HG03565 (cell line): Measurements from ENCODE around the gene GAL3ST1.
"Not testable (repeated sequence)": the region's sequence is repeated elsewhere in the genome, so short reads cannot be mapped to it uniquely, and the experiment has no call there.

ENCODE experiments used
- ATAC-seq: cut with Tn5 transposase; IDR thresholded peaks from one replicate; pipeline ENCODE4 v1.9.1; 2021; ENCODE audit warnings: mild to moderate bottlenecking, moderate library complexity; ENCODE audit not compliant: unreplicated experiment

The GAL3ST1 gene, protein sequence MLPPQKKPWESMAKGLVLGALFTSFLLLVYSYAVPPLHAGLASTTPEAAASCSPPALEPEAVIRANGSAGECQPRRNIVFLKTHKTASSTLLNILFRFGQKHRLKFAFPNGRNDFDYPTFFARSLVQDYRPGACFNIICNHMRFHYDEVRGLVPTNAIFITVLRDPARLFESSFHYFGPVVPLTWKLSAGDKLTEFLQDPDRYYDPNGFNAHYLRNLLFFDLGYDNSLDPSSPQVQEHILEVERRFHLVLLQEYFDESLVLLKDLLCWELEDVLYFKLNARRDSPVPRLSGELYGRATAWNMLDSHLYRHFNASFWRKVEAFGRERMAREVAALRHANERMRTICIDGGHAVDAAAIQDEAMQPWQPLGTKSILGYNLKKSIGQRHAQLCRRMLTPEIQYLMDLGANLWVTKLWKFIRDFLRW

DNA sequence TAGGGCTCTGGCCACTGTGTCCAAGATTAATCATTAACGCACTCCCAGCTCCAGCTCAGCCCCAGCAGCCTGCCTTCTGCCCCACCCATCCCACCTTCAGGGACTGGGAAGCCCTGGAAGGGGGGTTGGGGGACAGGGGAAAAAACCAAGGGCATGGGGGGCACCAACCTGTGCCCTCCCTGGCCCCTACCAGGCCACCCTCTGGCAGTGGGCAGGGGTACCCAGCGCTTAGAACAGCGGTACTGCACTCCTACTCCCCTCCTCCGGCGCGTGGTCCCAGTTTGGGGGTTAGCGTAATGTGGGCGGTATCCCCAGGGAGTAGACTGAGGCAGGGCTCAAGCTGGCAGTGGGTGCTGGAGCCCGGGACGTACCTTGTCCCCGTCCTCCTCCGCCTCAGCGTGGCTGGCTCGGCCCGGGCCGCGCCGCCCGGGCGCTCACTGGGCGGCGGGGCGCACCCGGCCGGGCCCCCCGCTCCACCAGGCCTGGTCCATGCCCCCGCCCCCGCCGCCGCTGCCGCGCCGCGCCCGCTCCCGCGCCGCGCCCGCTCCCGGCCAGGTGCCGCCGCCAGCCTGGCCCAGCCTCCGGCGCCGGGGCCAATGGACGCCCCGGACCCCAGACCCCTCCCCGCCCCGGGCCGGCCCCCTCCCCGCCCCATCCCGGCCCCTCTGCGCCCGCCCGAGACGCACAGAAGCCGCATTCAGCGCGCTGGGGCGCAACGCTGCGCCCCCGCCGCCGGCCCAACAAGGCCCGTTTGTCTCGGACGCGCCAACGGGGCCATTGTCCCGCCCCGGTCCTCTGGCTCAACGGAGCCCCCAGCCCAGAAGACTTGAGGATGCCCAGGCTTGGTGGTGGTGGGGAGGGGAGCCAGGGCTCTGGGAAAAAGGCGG, at the start of gene GAL3ST1:
Gene GAL3ST1, minus strand, starts transcription at position 571 of the 887 bp plus-strand sequence. CDS start 17,273 bp downstream, outside the sequence.
- ATAC-seq, result no peak

DNA sequence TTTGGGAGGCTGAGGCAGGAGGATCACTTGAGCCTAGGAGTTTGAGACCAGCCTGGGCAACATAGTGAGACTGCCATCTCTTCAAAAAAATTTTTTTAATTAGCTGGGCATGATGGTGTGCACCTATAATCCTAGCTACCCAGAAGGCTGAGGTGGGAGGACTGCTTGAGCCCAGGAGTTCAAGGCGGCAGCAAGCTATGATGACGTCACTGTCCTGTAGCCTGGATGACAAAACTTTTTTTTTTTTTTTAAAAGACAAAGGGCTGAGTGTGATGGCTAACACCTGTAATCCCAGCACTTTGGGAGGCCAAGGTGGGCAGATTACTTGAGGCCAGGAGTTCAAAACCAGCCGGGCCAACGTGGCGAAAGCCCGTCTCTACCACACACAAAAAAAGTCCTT, 45.4 kb upstream of the GAL3ST1 start:
- ATAC-seq, result not testable (repeated sequence)

DNA sequence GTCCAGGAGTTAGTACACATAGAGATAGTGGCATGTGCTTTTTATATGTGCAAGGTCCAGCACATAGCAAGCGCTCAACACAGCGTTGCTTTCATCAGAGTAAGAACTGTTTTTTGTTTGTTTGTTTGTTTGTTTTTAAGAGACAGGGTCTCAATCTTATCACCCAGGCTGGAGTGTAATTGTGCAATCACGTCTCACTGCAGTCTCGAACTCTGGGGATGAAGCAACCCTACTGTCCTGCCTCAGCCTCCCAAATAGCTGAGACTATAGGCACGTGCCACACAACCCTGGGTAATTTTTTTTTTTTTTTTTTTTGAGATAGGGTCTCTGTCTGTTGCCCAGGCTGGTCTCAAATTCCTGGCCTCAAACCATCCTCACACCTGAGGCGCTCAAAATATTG, 43.4 kb upstream of the GAL3ST1 start:
- ATAC-seq, result no peak

DNA sequence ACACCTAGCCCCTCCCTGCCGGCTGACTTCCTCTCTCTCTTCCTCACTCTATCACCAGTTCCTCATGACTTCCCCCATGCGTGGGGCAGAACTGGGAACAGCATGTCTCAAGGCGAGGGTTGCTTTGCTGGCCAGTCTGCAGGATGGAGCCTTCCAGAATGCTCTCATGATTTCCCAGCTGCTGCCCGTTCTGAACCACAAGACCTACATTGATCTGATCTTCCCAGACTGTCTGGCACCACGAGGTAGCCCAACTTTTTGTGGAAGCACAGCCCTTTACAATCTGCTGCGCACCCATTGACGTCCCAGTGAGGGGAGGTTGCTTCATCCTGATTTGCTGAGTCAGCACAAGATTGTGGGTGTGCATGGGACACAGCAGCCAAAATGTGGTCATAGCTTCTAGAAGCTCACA, 41.1 kb upstream of the GAL3ST1 start:
- no peak for ATAC-seq

DNA sequence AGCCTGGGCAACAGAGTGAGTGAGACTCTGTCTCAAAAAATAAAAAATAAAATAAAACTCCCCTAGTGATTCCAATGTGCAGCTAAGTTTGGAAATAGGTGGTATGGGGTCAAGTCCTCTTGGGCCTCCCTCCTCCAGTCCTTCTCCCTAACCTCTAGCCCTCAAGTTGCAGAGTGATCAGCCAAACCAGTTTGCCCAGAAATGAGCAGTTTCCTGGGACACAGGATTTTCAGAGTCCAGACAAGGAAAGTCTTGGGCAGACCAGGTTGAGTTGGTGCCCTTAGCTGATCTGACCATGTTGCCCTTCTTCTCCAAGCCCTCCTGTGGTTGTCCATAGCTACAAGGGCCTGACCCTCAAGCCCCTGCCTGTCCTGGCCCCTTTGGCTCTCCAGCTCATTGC, 40.4 kb upstream of the GAL3ST1 start:
- ATAC-seq, result no peak

DNA sequence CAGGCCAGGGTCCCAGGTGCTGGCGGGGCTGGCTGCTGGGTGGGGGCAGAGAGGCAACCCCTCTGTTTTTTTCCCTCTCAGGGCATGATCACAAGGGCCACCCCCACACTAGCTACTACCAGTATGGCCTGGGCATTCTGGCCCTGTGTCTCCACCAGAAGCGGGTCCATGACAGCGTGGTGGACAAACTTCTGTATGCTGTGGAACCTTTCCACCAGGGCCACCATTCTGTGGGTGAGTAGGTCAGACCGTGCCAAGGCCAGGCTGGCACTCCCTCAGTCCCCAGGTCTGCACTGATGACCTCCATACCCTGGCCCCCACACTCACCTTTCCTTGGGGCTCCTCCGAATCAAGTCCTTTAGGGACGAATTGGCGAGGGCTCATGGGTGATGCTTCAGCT, 39.8 kb upstream of the GAL3ST1 start:
- ATAC-seq, result no peak

DNA sequence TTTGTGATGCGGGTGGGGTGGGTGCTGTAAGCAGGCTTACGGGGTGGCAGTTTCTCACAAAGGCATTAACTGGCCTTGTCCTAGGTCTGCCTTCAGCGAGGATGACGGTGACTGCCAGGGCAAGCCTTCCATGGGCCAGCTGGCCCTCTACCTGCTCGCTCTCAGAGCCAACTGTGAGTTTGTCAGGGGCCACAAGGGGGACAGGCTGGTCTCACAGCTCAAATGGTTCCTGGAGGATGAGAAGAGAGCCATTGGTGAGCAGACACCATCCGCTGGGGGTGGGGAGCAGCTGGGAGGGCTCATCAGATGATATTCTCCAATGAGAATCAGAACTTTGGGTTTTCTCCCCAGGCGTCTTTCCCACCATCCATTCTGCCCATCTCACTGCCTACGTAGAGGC, 38.3 kb upstream of the GAL3ST1 start:
- ATAC-seq, result no peak

DNA sequence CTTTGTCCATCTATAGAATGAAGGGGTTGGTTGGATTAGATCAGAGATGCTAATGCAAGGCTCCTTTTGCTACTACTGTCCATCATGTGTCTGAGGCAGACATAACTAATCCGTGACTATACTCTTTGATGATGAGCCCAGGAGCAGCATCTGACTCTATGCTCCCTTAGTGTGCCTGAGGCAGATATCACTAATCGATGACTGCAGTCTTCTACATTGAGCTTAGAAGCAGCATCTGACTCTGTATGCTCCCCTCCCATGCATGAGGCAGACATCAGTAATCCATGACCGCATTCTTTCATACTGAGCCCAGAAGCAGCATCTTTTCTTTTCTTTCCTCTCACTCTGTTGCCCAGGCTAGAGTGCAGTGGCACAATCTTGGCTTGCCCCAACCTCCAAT, 36.7 kb upstream of the GAL3ST1 start:
- ATAC-seq, result no peak

DNA sequence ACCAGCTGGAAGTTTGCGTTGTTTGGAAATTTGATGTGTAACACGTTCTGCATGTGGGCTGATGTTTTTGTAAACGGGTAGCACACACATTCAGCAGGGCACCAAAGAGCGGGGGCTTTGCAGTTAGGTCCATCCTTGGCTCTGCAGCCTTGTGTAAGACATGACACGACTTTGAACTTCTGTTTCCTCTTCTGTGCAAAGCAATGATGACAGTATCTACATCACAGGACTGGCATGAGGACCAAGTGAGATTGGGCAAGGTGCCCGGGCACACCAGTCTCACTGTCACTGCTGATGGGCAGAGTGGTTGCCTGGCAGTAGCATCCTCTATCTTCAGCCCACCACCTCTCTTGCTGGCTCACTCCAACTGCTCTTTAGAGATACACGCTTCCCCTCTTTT, 35.8 kb upstream of the GAL3ST1 start:
- no peak for ATAC-seq

DNA sequence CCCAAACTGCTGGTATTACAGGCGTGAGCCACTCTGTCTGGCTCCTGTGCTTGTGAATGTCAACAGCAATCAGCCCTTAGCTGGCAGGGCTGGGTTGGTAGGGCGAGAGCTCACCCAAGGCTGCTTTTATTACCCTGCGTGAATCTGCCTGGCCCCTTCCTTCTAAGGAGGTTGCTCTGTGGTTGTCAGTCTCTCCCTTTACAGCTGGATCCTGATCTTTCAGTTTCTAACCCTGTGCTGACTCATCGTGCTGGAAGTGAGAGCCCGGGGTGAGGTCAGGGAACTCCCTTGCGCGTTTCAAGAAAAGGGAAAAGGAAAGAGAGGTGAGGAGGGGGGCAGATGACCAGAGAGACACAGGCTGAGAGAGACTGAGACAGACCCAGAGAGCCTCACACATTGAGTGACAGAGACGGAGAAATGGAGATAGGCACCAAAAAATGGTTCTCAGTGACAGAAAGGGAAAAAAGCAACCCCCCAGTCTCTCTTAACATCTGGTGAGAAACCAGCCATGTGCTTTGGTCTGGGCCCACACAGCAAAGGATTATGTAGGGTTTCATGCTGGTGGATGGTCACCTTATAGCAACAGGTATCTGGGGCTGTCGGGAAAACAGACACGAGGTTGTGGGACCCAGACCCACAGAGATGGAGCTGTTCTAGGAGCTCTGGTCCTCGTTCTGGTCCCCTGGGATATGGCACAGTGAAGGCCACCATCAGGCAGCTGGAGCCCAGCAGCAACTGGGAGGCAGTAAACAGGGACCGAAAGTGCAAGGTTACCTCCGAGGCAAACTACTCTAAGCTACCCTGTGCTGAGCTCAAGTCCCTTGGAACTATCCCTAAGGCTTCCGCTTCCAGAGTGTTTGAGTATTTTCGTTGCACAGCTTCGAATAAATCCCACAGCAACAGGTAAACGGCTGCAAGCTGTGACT, 35.1 kb upstream of the GAL3ST1 start:
- no peak for ATAC-seq

DNA sequence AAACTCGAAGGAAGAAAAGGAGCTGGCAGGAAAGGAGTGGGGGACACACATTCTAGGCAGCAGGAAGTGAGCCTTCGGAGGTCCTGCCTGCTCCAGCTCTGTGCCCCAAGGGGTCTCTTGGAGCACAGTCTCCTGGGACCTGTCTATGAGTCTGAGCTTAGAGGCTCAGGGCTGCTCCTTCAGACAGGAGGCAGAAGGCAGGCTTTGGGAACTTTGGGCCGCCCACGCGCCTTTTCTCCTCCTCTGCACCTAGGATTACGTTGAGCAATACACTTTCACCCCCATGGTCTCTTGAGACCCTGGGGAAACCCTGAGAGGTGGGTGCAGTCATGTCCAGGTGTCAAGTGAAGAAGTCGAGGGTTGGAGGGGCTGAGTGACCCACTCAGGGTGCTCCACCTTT, 33.5 kb upstream of the GAL3ST1 start:
- no peak for ATAC-seq

DNA sequence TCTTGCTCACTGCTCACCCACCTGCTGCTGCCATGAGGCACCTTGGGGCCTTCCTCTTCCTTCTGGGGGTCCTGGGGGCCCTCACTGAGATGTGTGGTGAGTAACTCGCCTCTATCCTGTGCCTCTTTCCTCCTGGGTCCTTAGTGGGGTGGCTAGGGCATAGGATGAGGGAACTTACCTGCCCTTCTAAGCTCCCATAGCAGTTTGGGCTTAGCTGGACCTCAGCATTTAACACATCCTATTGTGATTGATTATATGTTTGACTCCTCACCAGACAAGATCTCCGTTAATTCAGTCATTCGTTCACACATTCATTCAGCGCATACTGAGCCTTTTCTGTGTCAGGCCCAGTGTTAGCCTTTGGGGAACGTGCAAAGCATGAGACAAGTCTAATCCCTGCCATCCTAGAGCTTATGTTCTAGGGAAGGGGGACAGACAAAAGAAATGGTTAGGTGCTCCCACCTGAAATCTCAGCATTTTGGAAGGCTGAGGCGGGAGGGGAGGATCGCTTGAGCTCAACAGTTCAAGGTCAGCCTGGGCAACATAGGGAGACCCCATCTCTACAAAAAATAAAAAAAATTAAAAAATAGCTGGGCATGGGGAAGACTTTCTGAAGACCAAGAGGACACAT, 33.0 kb upstream of the GAL3ST1 start:
- ATAC-seq, result no peak

DNA sequence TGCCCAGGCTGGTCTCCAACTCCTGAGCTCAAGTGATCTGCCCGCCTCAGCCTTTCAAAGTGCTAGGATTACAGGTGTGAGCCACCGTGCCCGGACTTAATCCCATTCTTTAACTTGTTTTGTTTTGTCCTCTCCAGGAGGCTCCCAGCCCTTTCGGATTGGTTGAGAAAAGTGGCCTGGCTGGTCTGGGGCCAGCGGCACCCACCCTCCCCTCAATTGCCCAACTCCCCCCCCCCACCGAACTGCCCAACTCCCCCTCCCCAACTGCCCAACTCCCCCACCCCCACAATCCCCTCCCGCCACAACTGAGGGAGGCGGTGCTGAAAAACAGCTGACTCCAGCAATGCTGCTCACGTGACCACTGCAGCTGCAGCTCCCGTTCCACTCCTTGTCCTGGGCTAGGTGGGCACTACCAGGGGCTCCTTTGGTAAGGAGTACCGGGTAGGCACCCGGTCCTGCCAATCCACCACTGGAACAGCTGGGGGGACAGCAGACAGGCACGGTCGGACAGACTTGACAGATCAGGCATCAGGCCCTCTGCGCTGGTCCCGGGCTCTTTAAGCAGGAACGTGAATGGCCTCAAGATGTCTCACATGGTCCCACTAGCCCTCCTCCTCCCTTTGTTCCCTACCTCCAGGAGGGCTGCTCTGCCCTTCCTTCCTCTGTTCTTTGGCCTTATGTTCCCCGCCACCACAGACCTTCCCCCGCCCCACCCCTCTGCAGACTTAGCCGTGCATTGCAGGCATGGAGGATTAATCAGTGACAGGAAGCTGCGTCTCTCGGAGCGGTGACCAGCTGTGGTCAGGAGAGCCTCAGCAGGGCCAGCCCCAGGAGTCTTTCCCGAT, 32.2 kb upstream of the GAL3ST1 start, which contains the start of gene TCN2:
Gene TCN2, plus strand, starts transcription at position 720 of the 845 bp plus-strand sequence. CDS start 158 bp downstream, outside the sequence.
- no peak for ATAC-seq

DNA sequence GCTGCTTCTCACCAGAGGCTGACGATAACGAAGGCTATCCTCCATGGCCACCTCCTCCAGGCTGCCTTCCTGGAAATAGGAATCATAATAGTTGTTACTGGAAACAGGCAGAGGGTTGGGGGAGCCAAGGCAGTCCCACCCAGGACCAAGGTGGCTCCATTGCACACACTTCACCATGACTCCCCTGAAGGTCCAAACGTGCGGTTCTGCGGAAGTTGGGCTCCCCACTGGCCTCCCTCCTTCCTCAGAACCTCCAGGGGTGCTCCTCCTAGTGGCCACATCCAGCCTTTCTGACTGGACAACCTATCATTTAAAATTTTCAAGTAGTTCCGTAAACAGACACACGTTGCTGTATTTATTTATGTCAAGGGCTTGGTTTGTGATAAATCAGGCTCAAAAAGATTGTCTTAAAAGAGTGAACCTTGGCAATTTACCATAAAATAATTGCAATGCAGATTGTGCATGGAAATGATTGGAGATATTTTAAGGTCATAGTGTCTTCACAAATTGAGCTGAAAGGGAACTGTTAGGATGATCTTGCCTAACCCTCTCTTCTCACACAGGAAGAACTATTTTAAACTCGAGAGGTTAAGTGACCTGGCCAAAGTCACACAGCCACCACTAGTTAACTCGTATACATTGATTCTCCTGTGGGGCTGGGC, 31.1 kb upstream of the GAL3ST1 start:
- ATAC-seq, result no peak

DNA sequence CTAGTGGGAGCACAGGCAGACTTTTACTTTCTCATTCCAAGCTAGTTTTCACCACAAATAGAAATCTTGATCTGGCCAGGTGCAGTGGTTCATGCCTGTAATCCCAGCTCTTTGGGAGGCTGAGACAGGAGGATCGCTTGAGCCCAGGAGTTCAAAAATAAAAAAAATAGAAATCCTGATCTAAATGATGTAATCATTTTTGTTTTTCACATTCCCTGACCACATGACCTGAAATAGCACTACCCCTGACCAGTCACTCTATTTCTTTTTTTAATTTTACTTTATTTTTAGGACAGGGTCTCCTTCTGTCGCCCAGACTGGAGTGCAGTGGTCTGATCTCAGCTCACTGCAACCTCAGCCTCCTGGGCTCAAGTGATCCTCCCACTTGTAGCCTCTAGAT, 30.3 kb upstream of the GAL3ST1 start:
- no peak for ATAC-seq

DNA sequence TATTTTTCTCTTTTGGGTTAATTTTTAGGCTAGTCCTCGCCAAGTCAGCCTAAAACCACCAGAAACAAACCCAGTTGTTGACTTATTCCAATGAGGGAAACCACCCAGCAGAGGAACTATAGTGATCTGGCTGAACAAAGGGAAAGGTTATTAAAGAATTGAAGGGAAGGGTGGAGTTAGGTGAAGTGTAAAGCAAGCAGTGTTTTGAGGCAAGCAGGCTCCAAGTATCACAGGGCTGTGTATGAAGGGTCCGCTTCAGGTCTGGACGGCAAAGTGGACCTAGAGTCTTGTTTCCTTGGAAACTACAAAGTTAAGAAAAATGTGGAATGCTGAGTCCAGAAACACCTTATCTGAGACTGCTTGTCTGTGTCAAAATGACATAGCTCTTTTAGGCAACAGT, 29.3 kb upstream of the GAL3ST1 start:
- ATAC-seq, result no peak

DNA sequence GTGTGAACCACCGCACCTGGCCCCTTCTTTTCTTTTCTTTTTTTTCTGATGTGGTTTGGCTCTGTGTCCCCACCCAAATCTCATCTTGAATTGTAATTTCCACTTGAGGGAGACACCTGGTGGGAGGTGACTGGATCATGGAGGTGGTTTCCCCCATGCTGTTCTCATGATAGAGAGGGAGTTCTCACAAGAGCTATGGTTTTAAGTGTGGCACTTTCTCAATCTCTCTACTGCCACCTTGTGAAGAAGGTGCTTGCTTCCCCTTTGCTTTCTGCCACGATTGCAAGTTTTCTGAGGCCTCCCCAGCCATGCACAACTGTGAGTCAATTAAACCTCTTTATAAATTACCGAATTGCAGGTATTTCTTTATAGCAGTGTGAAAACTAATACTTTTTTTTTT, 27.6 kb upstream of the GAL3ST1 start:
- no peak for ATAC-seq

DNA sequence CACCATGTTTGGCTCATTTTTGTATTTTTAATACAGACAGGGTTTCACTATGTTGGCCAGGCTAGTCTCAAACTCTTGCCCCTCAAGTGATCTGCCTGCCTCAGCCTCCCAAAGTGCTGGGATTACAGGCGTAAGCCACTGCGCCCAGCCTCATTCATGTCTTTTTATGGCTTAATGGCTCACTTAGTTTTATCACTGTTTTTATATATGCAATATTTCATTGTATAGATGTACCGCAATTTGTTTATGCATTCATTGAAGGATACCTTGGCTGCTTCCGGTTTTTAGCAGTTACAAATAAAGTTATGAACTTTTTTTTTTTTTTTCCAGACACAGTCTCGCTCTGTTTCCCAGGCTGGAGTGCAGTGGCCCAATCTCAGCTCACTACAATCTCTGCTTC, 27.0 kb upstream of the GAL3ST1 start:
- ATAC-seq, result no peak

DNA sequence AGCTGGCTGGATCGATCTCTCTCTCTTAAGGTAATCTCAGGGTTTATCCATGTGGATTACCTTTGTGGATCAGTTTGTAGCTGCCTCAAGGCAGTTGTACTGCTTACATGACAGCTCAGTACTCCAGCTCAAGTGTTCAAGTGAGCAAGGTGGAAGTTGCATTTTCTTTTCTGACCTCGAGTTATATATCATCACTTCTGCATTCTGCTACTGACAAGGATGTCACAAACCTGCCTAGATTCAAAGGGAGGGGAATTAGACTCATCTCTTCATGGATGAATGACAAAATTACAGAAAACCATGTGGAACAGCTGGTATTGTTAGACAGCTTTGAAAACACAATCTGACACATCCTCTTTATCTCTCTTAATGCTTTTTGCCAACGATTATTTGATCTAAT, 26.5 kb upstream of the GAL3ST1 start:
- no peak for ATAC-seq
